ENCODE results near the gene ZNF487. TPM values are rescaled to one million over a fixed set of nuclear protein-coding genes. Genes with fewer than 3 reads are reported as not detected.

The ZNF487 gene
- total and polyA plus RNA-seq, 10 of the 15 experiments (the other 5 are each of a cell fraction or from before 2014, with no cell fraction given), result 0.74 to 2.1 (median 1.1) TPM

DNA sequence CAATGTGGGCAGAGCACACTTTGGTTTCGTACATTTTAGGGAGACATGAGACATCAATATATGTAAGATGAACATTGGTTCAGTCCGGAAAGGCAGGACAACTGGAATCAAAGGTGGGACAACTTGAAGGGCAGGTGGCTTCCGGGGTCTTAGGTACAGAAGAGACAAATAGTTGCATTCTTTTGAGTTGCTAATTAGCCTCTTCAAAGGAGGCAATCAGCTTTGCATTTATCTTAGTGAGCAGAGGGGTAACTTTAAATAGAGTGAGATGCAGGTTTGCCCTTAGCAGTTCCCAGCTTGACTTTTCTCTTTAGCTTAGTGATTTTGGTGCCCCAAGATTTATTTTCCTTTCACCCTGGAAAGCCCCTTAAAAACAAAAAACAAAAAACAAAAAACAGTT is 21.3 kb downstream of the ZNF487 start:
- no peak overlapping the region for H3K9ac ChIP-seq (ENCODE audit: control insufficient read depth, insufficient read depth, low read length)
- in situ Hi-C loops (cut with MboI), result no loop called here
- H3K4me1 ChIP-seq (ENCODE audit: control insufficient read depth, insufficient read depth, low read length), result peaks cover 17% of the 10 kb centered on the region
- no TSS peak for BruUV-seq (replicated peaks)
- no peaks in the 10 kb centered on the region for H3K36me3 ChIP-seq (ENCODE audit: control insufficient read depth in 2 of 2, insufficient read depth in 2 of 2, low read length in 1 of 2)
- H2AFZ ChIP-seq (ENCODE audit: control insufficient read depth, low read depth, low read length), result no peak overlapping the region
- FAIRE-seq, result no peak
- H3K27me3 ChIP-seq (replicated peaks in 1 of 2; ENCODE audit: control insufficient read depth in 2 of 2, insufficient read depth in 2 of 2, low read length in 1 of 2), result no peaks in the 10 kb centered on the region
- no peak overlapping the region for H3K4me2 ChIP-seq (ENCODE audit: control insufficient read depth, insufficient read depth)
- peaks cover 14% of the 10 kb centered on the region for H3K79me2 ChIP-seq (ENCODE audit: control insufficient read depth, insufficient read depth, low read length)
- CTCF ChIA-PET, result interaction anchor here (0.6 to 0.9 kb wide), 3 partner anchors 38 to 255 kb away, joined by 3 read pairs; no protein-coding TSS in a partner anchor
- intact Hi-C loops (cut with micrococcal nuclease; ENCODE audit: unreplicated experiment), result no loop called here
- no peak overlapping the region for H3K27ac ChIP-seq (ENCODE audit: control insufficient read depth, insufficient read depth)
- SMC1A ChIA-PET (ENCODE audit: uncharacterized antibody, unreplicated experiment), result interaction anchor here (0.8 to 1.5 kb wide), 2 partner anchors 9 to 166 kb away, joined by 3 to 5 read pairs; no protein-coding TSS in a partner anchor
- DNase-seq (ENCODE audit: low read depth, low spot score), result no peak
- H3K4me3 ChIP-seq, result no peak overlapping the region
- H3K9me3 ChIP-seq (replicated peaks; ENCODE audit: control insufficient read depth, insufficient read depth, low read length), result no peaks in the 10 kb centered on the region
- no peak for TF ChIP-seq SREBF2 (IDR thresholded peaks at IDR 0.05; ENCODE audit: low read length)
- TF ChIP-seq, protein P1, sequence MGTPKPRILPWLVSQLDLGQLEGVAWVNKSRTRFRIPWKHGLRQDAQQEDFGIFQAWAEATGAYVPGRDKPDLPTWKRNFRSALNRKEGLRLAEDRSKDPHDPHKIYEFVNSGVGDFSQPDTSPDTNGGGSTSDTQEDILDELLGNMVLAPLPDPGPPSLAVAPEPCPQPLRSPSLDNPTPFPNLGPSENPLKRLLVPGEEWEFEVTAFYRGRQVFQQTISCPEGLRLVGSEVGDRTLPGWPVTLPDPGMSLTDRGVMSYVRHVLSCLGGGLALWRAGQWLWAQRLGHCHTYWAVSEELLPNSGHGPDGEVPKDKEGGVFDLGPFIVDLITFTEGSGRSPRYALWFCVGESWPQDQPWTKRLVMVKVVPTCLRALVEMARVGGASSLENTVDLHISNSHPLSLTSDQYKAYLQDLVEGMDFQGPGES (IDR thresholded peaks at IDR 0.05), result no peak
- no peak for TF ChIP-seq SIX5 (IDR thresholded peaks at IDR 0.05; ENCODE audit: low read depth, low read length, severe bottlenecking)
- TF ChIP-seq SPI1 (IDR thresholded peaks at IDR 0.05; ENCODE audit: borderline replicate concordance, insufficient read depth, low read depth, low read length), result no peak
- no peak for TF ChIP-seq TCF7 (IDR thresholded peaks at IDR 0.05; ENCODE audit: borderline replicate concordance)
- no peak for TF ChIP-seq TAF1 (IDR thresholded peaks at IDR 0.05; ENCODE audit: borderline replicate concordance, low read depth, low read length)
- TF ChIP-seq YBX1 (IDR thresholded peaks at IDR 0.05), result no peak
- TF ChIP-seq SP1 (IDR thresholded peaks at IDR 0.05; ENCODE audit: low read depth, low read length), result no peak
- no peak for TF ChIP-seq EZH2 (IDR thresholded peaks at IDR 0.05; ENCODE audit: borderline replicate concordance, control insufficient read depth, low read depth, low read length)
- TF ChIP-seq, protein P2, sequence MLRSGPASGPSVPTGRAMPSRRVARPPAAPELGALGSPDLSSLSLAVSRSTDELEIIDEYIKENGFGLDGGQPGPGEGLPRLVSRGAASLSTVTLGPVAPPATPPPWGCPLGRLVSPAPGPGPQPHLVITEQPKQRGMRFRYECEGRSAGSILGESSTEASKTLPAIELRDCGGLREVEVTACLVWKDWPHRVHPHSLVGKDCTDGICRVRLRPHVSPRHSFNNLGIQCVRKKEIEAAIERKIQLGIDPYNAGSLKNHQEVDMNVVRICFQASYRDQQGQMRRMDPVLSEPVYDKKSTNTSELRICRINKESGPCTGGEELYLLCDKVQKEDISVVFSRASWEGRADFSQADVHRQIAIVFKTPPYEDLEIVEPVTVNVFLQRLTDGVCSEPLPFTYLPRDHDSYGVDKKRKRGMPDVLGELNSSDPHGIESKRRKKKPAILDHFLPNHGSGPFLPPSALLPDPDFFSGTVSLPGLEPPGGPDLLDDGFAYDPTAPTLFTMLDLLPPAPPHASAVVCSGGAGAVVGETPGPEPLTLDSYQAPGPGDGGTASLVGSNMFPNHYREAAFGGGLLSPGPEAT (IDR thresholded peaks at IDR 0.05; ENCODE audit: low read depth), result no peak
- TF ChIP-seq, protein P3, sequence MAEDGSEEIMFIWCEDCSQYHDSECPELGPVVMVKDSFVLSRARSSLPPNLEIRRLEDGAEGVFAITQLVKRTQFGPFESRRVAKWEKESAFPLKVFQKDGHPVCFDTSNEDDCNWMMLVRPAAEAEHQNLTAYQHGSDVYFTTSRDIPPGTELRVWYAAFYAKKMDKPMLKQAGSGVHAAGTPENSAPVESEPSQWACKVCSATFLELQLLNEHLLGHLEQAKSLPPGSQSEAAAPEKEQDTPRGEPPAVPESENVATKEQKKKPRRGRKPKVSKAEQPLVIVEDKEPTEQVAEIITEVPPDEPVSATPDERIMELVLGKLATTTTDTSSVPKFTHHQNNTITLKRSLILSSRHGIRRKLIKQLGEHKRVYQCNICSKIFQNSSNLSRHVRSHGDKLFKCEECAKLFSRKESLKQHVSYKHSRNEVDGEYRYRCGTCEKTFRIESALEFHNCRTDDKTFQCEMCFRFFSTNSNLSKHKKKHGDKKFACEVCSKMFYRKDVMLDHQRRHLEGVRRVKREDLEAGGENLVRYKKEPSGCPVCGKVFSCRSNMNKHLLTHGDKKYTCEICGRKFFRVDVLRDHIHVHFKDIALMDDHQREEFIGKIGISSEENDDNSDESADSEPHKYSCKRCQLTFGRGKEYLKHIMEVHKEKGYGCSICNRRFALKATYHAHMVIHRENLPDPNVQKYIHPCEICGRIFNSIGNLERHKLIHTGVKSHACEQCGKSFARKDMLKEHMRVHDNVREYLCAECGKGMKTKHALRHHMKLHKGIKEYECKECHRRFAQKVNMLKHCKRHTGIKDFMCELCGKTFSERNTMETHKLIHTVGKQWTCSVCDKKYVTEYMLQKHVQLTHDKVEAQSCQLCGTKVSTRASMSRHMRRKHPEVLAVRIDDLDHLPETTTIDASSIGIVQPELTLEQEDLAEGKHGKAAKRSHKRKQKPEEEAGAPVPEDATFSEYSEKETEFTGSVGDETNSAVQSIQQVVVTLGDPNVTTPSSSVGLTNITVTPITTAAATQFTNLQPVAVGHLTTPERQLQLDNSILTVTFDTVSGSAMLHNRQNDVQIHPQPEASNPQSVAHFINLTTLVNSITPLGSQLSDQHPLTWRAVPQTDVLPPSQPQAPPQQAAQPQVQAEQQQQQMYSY (CRISPR knock-in tag; IDR thresholded peaks at IDR 0.05), result no peak
- no peak for TF ChIP-seq CHD1 (IDR thresholded peaks at IDR 0.05; ENCODE audit: low read depth, low read length)
- TF ChIP-seq POU2F2 (IDR thresholded peaks at IDR 0.05; ENCODE audit: borderline replicate concordance, low read depth, low read length), result no peak
- no peak for TF ChIP-seq EP300 (IDR thresholded peaks at IDR 0.05; ENCODE audit: borderline replicate concordance in 1 of 2, control insufficient read depth in 1 of 2, low read depth in 2 of 2, low read length in 2 of 2)
- no peak for TF ChIP-seq BMI1 (IDR thresholded peaks at IDR 0.05; ENCODE audit: borderline replicate concordance)
- RAD21 ChIA-PET (ENCODE audit: unreplicated experiment), result interaction anchor here (1.8 kb wide), 1 partner anchor 167 kb away, joined by 4 read pairs; no protein-coding TSS in a partner anchor
- POLR2A ChIA-PET, result no interaction called here
- no peaks in the 10 kb centered on the region for H4K20me1 ChIP-seq (ENCODE audit: control insufficient read depth, insufficient read depth)
- 76% methylated on average over 3 of the region's 3 CpGs for WGBS (ENCODE audit: insufficient coverage, insufficient replicate concordance, low lambda C conversion rate, missing lambda C conversion rate)
- ATAC-seq, result no peak

All from GM12878 (cell line).